ENCODE results near the gene BEGAIN.

The BEGAIN gene

DNA sequence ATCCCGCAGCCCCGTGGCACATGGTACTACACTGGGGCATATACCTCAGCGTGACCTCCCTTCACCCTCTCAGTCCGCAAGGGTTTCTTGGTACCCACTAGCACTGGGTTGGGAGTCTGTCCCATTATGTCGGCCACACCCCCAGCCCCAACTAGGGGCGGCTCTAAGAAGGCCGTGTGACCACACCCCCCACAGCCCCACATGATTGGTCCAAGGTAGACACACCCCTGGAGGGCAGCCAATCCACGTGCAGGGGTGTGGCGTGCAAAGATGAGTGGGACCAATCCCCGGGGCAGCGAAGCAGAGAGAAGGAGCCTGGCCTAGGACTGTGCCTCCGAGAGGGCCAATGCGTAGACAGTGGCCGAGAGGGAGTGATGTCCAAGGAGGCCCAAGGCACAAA lies 34.6 kb upstream of the BEGAIN start:
- H3K27ac ChIP-seq (ENCODE audit: low read length): no peak overlapping the region
- H3K36me3 ChIP-seq (ENCODE audit: control insufficient read depth, low read depth, low read length): no peaks in the 10 kb centered on the region
- peaks cover 3% of the 10 kb centered on the region for H3K27me3 ChIP-seq (ENCODE audit: control insufficient read depth, insufficient read depth, low read length)
- no peak overlapping the region for H3K9ac ChIP-seq (ENCODE audit: low read length)
- no peaks in the 10 kb centered on the region for H3K9me3 ChIP-seq (ENCODE audit: control insufficient read depth, low read depth, low read length)
- H3K4me1 ChIP-seq (ENCODE audit: control insufficient read depth, low read depth, low read length): no peaks in the 10 kb centered on the region
- H3K4me3 ChIP-seq (ENCODE audit: low read length): no peak overlapping the region

DNA sequence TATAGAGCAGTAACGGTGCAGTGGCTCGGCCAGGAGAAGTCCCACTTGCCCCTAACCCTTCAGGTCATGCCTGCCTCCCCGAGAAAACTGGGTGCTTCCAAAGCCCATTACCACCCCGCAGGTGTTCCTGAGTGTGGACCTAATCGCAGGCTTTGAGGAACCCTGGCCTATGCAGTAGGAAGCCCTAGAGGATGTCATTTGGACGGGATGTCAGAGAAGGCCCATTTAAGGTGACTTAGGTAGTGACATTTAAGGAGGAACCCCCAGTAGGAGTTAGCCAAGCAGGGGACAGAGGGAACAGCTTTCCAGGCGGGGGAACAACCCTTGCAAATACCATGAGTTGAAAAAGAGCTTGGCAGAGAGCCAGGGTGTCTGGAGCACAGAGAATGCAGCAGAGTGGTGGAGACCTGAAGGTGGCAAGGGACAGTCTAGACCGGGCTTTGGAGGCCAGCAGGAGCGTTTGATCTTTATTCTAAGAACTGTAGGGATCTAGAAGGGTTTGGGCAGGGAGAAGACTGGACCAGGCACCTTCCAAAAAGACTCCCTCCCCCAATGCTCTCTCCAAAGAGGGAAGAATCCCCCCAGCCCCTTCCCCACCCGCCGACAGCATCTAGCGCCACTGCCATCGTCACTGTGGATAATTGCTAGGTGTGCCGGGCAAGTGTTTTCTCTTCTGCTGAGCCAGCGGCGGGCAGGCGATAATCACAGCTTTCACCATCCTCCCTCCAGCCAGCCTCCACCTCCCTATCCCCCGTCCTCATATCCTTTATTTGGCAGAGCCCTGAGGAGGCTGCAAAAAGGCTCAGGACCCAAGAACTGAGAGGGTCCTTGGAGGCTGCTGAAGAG lies 33.3 kb upstream of the BEGAIN start:
- Histone ChIP-seq H3K4me3 (ENCODE audit: low read length) (no peak overlapping the region), H3K27ac (ENCODE audit: low read length) (no peak overlapping the region), H3K27me3 (ENCODE audit: control insufficient read depth, insufficient read depth, low read length) (peaks cover 3% of the 10 kb centered on the region), H3K36me3 (ENCODE audit: control insufficient read depth, low read depth, low read length) (no peaks in the 10 kb centered on the region), H3K4me1 (ENCODE audit: control insufficient read depth, low read depth, low read length) (no peaks in the 10 kb centered on the region), H3K9ac (ENCODE audit: low read length) (no peak overlapping the region), H3K9me3 (ENCODE audit: control insufficient read depth, low read depth, low read length) (no peaks in the 10 kb centered on the region)

DNA sequence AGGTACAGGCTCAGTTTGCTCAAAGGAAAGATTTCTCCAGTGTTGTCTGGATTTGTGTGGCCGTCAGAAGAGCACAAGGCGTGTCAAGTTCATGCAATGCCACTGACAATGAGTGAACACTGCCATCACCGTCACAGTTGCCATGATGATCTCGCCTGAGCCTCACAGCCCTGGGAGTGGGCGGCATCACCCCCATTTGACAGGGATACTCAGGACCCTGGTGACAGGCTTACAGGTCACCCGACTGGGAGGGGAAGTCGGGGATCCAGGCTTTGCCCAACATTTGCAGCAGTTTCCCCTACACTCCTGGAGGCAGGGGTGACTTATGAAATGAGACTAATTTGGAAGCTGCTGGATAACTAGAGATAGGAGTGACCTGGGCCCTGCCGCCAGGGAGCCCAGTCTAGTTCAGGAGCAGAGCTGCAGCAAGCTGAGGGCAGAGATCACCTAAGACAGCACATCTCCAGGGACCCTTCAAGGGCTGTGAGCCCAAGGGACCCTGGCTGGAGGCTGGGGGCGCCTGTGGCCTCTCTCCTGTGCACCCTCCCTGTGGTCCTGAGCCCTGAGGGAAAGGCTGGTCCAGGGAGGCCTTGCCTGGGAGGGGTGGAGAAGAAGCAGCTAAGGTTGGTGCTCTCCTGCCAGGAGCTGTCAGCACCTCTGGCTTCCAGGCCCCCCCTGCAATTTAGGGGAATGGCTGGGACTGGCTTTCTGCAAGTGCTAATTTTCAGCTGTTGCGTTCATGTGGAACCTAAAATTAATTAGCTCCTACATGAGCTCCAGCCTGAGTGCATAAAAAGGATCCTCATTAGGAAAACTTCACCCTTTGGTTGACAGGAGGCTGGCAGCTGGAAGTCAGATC lies 32.4 kb upstream of the BEGAIN start:
- Histone ChIP-seq H3K27ac (ENCODE audit: low read length) (no peak overlapping the region), H3K4me1 (ENCODE audit: control insufficient read depth, low read depth, low read length) (no peaks in the 10 kb centered on the region), H3K9ac (ENCODE audit: low read length) (no peak overlapping the region), H3K9me3 (ENCODE audit: control insufficient read depth, low read depth, low read length) (no peaks in the 10 kb centered on the region), H3K36me3 (ENCODE audit: control insufficient read depth, low read depth, low read length) (no peaks in the 10 kb centered on the region), H3K4me3 (ENCODE audit: low read length) (no peak overlapping the region), H3K27me3 (ENCODE audit: control insufficient read depth, insufficient read depth, low read length) (peaks cover 3% of the 10 kb centered on the region)

DNA sequence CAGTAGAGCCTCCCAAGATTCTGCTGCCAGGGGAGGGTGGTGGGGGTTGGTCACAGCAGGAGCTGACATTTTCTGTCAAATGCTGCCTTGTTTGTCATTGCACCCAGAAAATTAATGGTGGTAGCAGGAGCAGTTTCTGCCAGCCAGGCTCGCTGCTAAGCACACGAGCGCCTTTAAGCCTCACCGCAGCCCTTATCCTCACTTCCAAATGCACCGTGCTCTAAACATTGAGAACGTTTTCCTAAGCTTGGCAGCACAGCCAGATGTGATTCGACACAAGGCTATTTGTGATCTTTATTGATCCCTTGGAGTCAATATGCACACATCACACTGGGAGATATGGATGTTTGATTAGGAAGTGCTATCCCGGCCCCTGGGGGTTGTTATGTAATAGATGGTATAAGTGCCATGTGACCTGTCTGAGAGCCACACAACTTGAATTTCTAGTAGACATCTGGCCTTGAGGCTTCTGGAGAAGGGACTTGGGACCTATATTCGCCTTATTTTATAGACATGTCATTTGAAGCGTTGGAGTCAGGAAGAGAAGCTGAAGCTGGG lies 31.6 kb upstream of the BEGAIN start:
- Histone ChIP-seq H3K9me3 (ENCODE audit: control insufficient read depth, low read depth, low read length) (no peaks in the 10 kb centered on the region), H3K36me3 (ENCODE audit: control insufficient read depth, low read depth, low read length) (no peaks in the 10 kb centered on the region), H3K4me1 (ENCODE audit: control insufficient read depth, low read depth, low read length) (no peaks in the 10 kb centered on the region), H3K9ac (ENCODE audit: low read length) (no peak overlapping the region), H3K27ac (ENCODE audit: low read length) (no peak overlapping the region), H3K4me3 (ENCODE audit: low read length) (no peak overlapping the region), H3K27me3 (ENCODE audit: control insufficient read depth, insufficient read depth, low read length) (peaks cover 3% of the 10 kb centered on the region)

DNA sequence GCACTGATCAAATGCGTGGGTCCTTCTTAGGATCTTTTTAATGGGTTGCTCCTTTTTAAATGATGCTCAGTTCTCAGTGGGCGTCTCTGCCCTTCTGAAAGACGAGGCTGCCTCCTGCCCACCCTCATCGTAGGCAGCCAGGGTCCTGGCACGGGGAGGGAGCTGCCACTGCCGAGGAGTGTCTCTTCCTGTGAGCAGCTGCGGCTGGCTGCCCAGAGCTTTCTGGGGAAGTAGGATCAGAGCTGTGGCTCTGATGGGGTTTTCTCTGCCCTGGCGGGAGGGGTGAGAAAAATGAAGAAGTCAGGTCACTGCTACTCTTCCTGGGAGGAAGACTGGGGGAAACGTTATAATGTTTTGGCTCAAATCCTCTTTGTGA lies 31.1 kb upstream of the BEGAIN start:
- Histone ChIP-seq H3K27ac (ENCODE audit: low read length) (no peak overlapping the region), H3K4me1 (ENCODE audit: control insufficient read depth, low read depth, low read length) (no peaks in the 10 kb centered on the region), H3K36me3 (ENCODE audit: control insufficient read depth, low read depth, low read length) (no peaks in the 10 kb centered on the region), H3K27me3 (ENCODE audit: control insufficient read depth, insufficient read depth, low read length) (peaks cover 3% of the 10 kb centered on the region), H3K9me3 (ENCODE audit: control insufficient read depth, low read depth, low read length) (no peaks in the 10 kb centered on the region), H3K4me3 (ENCODE audit: low read length) (no peak overlapping the region), H3K9ac (ENCODE audit: low read length) (no peak overlapping the region)

DNA sequence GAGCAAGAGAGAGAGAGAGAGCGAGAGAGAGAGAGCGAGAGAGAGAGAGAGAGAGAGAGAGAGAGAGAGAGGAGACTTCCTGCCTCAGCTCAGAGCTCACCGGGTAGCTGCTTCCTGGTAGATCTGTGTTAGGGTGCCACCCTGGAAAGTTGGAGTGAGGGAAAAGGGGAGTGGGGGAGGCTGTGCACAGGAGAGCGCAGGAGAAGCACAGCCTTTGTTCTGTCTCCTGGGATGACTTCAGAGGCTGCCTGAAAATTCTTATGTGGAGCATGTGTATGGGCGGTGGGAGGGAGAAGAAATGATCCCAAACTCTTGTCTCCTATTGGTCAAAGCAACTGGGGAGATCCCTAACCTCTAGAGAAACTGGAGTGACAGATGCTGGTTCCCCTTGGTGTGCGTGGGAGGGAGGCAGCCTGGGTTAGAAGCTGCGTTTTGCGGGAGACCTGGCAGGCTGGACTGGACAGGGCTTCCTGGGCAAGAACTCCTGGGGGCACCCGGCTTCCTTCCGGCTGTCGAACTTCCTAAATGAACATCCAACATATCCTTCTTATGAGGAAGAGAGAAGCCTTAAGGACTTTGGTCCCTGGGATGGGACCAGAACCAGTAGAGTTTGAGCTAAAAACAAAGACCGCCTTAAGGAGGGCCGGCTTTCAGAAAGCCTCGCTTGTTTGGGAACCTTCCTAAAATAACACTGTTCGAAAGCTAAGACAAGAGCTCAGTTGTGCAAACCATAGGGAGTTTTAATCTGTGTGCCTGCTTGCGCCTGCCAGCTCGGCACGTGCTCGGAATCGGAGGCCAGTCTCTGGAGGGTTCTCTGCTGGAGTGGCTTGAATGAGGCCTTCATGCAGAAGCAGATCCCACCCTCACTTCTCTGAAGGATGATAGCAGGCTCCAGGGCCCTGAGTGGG lies 30.4 kb upstream of the BEGAIN start:
- no peak overlapping the region for H3K4me3 ChIP-seq (ENCODE audit: low read length)
- no peaks in the 10 kb centered on the region for H3K36me3 ChIP-seq (ENCODE audit: control insufficient read depth, low read depth, low read length)
- H3K27me3 ChIP-seq (ENCODE audit: control insufficient read depth, insufficient read depth, low read length): peaks cover 3% of the 10 kb centered on the region
- H3K9me3 ChIP-seq (ENCODE audit: control insufficient read depth, low read depth, low read length): no peaks in the 10 kb centered on the region
- no peak overlapping the region for H3K27ac ChIP-seq (ENCODE audit: low read length)
- H3K4me1 ChIP-seq (ENCODE audit: control insufficient read depth, low read depth, low read length): no peaks in the 10 kb centered on the region
- no peak overlapping the region for H3K9ac ChIP-seq (ENCODE audit: low read length)

DNA sequence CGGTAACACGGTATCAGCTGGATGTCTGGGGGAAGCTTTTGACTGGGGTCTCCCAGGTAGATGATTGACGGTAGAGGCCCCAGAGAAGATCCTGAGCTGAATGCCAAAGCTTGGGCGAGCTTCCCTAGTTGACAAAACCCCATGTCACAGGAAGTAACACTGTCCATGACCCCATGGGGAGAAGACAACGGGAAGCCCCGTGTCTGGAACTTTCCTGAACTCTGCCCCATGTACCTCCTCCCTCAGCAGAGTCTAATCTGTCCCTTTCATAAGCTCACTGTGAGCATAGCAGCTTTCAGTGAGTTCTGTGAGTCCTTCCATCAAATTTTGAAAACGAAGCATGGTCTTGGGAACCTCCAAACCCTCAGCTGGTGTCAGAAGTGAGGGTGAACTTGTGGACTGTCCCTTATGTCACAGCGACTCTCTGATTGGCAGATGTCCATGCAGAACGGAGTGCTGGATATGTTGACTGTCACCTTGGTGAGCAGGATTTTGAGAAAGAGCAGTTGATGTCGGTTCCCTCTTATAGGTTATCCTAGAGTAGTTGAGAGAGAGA lies 29.7 kb upstream of the BEGAIN start:
- Histone ChIP-seq H3K4me1 (ENCODE audit: control insufficient read depth, low read depth, low read length) (no peaks in the 10 kb centered on the region), H3K27ac (ENCODE audit: low read length) (no peak overlapping the region), H3K9me3 (ENCODE audit: control insufficient read depth, low read depth, low read length) (no peaks in the 10 kb centered on the region), H3K9ac (ENCODE audit: low read length) (no peak overlapping the region), H3K27me3 (ENCODE audit: control insufficient read depth, insufficient read depth, low read length) (peaks cover 3% of the 10 kb centered on the region), H3K4me3 (ENCODE audit: low read length) (no peak overlapping the region), H3K36me3 (ENCODE audit: control insufficient read depth, low read depth, low read length) (no peaks in the 10 kb centered on the region)

DNA sequence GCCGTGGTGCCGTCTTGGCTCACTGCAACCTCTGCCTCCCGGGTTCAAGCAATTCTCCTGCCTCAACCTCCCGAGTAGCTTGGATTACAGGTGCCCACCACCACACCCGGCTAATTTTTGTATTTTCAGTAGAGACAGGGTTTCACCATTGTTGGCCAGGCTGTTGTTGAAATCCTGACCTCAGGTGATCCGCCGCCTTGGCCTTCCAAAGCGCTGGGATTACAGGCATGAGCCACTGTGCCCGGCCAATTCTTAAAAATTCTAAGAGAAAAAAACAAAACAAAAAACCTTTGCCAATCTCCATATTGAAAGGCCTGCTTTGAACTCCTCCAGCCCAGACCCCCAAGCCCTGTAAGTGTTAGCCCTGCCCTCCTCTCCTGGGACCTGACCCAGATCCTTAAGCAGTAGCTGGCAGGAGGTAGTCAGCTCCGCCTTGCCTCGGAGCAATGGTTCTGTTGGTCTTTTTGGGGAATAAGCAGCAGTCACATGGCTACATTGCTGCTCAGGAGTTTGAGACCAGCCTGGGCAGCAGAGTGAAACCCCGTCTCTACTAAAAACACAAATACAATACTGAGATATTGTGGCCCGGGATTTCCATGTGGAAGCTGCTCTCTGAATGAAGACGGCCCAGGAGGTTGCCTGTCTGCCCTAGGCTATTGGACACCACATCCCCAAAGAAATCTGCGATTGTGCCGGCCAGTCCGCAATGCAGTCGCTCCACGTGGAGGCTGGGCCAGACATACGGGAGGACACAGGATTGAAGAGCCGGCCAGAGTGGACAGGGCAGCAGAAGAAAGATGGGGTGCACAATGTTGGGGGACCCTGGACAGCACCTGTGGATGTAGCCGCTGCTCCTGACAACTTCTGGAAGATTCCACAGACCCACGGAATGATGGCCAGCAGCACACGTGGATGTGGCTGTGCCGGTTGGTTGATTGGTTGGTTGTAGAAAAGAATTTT lies 28.8 kb upstream of the BEGAIN start:
- no peak overlapping the region for H3K4me3 ChIP-seq (ENCODE audit: low read length)
- H3K27me3 ChIP-seq (ENCODE audit: control insufficient read depth, insufficient read depth, low read length): peaks cover 3% of the 10 kb centered on the region
- no peaks in the 10 kb centered on the region for H3K4me1 ChIP-seq (ENCODE audit: control insufficient read depth, low read depth, low read length)
- no peak overlapping the region for H3K27ac ChIP-seq (ENCODE audit: low read length)
- no peak overlapping the region for H3K9ac ChIP-seq (ENCODE audit: low read length)
- no peaks in the 10 kb centered on the region for H3K36me3 ChIP-seq (ENCODE audit: control insufficient read depth, low read depth, low read length)
- H3K9me3 ChIP-seq (ENCODE audit: control insufficient read depth, low read depth, low read length): no peaks in the 10 kb centered on the region

DNA sequence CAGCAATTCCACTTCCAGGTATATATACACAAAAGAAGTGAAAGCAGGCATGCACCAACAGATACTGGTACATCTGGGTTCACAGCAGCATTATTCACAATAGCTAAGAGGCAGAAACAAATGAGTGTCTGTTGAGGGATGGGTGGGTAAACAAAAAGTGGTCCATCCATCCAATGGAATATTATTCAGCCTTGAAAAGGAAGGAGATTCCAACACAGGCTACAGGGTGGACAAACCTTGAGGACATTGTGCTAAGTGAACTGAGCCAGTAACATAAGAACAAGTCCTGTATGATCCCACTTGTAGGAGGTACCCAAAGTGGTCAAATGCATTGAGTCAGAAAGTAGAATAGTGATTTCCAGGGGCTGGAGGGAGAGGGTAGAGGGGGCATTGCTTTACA lies 27.6 kb upstream of the BEGAIN start:
- H3K9ac ChIP-seq (ENCODE audit: low read length): no peak overlapping the region
- H3K36me3 ChIP-seq (ENCODE audit: control insufficient read depth, low read depth, low read length): no peaks in the 10 kb centered on the region
- no peak overlapping the region for H3K27ac ChIP-seq (ENCODE audit: low read length)
- peaks cover 3% of the 10 kb centered on the region for H3K27me3 ChIP-seq (ENCODE audit: control insufficient read depth, insufficient read depth, low read length)
- no peaks in the 10 kb centered on the region for H3K9me3 ChIP-seq (ENCODE audit: control insufficient read depth, low read depth, low read length)
- H3K4me1 ChIP-seq (ENCODE audit: control insufficient read depth, low read depth, low read length): no peaks in the 10 kb centered on the region
- no peak overlapping the region for H3K4me3 ChIP-seq (ENCODE audit: low read length)

DNA sequence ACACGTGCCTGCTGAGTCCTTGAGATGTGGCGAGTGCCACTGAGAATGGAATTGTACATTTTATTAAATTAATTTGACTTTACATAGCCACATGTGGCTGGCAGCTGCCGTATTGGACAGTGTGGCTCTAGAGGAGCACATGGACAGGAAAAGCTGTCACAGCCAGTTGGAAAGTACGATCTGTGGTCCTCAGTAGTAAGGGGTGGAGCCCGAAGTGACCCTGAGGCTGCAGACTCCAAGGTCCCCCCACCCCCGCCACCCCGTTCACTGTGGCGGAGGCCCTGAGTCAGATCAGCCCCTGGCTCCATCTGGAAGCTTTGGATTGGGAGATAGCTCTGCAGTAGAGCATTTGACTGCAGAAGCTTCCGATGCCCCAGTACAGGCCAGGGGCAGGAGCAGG lies 25.8 kb upstream of the BEGAIN start:
- Histone ChIP-seq H3K4me1 (ENCODE audit: control insufficient read depth, low read depth, low read length) (no peaks in the 10 kb centered on the region), H3K27ac (ENCODE audit: low read length) (no peak overlapping the region), H3K27me3 (ENCODE audit: control insufficient read depth, insufficient read depth, low read length) (peaks cover 2% of the 10 kb centered on the region), H3K4me3 (ENCODE audit: low read length) (no peak overlapping the region), H3K36me3 (ENCODE audit: control insufficient read depth, low read depth, low read length) (no peaks in the 10 kb centered on the region), H3K9me3 (ENCODE audit: control insufficient read depth, low read depth, low read length) (no peaks in the 10 kb centered on the region), H3K9ac (ENCODE audit: low read length) (no peak overlapping the region)
